T-helper 9 cell (primary cell): ENCODE measurements around the gene SLC44A1.

Experiments used
- DNase-seq: peaks from one replicate; pipeline ENCODE4 v3.0.0-alpha.2; 2020

SLC44A1 gene

GRCh38 chr9:105344283-105344682, 99.8 kb downstream of the SLC44A1 start:
- DNase-seq: no peak

DNA sequence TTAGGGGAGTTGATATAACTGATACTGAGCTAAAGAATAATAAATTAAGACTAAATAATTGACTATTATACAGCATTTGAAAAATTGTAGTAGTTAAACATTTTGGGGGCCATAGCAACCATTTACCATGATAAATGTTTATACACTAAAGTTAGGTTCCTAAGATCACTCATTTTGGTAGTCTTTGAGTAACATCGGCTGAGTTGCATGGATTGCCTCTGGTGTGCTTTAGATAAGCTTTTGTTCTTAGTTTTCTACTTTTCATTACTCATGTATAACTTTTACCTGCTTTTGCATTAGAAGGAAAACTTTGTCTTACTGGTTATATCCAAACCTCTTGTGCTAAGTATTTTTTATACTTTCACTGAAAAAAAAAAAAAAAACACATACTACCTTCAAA, 101.2 kb downstream of the SLC44A1 start:
- DNase-seq: no peak

GRCh38 chr9:105346273-105346672, 101.8 kb downstream of the SLC44A1 start:
- DNase-seq: no peak

GRCh38 chr9:105354448-105354847, 110.0 kb downstream of the SLC44A1 start:
- no peak for DNase-seq

DNA sequence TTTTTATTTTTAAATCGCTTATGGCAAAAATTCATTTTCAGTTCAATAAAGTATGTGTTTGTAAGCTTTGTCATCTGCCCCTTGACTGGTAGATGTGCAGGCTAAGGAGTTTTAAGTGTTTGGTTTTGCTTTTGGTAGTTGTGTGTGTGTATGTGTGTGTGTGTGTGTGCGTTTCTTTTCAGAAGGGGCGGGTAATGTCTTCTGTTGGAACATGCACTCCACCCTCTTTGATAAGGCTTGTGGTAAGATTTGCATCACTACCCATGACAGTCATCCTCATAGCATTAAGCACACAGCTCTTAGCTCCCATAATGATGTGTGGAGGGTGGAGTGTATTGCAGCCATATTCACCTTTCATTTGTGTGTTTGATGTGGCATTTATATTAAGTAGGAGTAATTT, 111.3 kb downstream of the SLC44A1 start:
- DNase-seq: no peak

DNA sequence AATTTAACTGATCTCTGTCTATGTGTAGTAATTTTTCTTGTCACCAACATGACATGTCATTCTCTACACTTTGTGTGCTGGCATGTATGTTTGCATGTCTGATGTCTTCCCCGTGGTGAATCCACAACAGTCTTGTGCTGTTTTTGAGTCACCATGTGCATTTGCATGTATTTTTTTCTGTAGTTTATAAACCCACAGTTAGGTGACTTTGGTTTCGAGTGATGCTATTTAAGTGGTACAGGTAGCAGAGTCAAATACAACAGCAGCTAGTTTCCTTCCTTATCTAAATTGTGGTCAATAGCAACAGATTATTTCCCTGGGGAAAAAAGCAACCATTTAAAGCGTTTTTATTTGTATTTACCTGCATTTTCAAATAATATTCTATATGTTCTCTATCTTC, 113.5 kb downstream of the SLC44A1 start:
- DNase-seq: no peak

DNA sequence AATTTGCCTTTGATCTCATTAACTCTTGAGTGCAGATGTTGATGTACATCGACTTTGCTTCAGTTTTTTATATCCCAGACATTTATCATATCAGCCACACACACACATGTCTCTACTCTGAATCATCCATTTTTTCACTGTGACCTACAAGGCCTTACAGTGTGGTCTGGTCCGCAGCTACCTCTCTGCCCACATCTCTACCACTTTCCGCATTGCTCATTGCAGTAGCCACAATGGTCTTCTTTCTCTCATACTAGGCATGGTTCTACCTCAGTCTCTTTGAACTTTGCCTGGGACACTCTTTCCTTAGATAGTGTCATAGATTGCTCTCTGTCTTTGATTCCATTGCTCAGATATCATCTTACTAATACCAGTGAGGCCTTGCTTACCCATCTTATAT, 115.4 kb downstream of the SLC44A1 start:
- no peak for DNase-seq

DNA sequence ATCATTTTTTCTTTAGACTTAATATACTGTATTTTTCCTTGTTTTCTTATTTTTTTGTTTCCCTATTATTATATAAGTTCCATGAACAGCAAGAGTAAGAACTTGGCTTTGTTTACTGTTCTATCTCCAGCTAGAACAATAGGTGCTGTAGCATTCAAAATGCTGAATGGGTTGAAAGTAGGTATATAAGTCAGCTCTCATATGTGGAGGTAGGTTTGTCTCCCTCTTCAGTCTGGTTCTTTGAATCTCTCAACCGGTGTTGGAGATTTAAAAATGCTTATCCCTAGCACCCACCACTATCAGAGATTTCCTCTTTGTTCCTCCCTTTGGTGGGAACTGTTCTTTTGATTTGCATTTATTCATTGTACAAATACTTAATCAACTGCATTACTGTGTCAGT, 115.9 kb downstream of the SLC44A1 start:
- no peak for DNase-seq

- DNase-seq: no peak
Observed at GRCh38 chr9:105361873-105362272, 117.4 kb downstream of the SLC44A1 start.

- no peak for DNase-seq
Observed at GRCh38 chr9:105362470-105362869, 118.0 kb downstream of the SLC44A1 start.

- DNase-seq: no peak
Observed at GRCh38 chr9:105363837-105364236, 119.4 kb downstream of the SLC44A1 start.

GRCh38 chr9:105369911-105370310, 125.5 kb downstream of the SLC44A1 start:
- no peak for DNase-seq

DNA sequence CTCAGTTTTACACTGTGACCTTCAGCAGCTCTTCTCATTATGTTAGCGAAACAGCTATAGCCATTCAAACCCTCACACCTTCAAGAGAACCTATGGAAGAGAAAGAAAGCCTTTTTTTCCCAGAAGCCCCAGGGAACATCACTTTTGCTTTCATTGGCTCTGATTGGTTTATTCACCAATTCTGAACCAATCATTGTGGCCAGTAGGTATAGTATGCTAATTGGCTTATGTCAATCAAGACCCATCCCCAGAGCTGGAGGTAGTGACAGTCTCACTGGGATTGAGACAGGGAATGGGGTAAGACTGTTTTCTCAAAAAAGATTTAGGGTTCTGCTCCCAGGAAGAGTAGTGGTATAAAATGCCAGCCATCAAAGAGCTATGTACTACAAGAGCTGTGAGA, 129.3 kb downstream of the SLC44A1 start:
- DNase-seq: no peak

DNA sequence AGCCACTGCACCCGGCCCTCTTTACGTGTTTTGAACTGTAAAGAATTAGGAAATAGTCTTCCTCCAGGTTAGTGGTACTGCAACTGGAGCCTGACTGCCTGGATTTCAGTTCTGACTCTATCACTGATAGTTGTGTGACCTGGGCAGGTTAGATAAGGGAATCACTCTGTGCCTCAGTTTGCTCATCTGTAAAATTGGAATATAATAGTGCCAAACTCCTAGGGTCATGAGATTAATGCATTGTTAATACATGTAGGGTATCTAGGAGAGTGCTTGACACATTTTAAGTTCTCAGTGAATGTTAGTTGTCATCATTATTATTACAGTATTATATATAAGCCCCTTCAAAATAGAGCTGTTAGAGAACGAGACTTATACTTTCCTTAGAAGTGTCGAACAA, 130.9 kb downstream of the SLC44A1 start:
- no peak for DNase-seq

GRCh38 chr9:105376893-105377292, 132.4 kb downstream of the SLC44A1 start:
- no peak for DNase-seq

GRCh38 chr9:105385381-105385985, 141.0 kb downstream of the SLC44A1 start:
- DNase-seq: no peak

DNA sequence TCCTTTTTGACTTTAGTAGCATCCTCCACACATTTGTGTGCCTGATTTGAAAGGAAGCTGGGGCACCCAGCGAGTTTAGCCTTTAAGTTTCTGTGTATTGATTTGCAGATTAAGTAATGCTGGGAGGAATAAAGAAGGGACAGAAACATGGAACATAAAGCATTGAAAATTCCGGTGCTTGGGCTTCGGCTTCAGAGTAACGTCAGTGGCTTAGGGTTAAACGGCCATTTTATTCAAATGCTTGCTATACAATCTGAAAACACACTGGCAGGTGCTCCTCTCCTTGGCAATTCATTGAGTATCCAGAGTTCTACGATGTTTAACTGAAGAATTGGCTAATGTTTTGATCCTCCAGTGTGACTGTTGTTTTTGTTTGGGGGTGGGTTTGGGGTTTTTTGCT, 145.3 kb downstream of the SLC44A1 start:
- no peak for DNase-seq

- no peak for DNase-seq
Observed at GRCh38 chr9:105390871-105391270, 146.4 kb downstream of the SLC44A1 start.

DNA sequence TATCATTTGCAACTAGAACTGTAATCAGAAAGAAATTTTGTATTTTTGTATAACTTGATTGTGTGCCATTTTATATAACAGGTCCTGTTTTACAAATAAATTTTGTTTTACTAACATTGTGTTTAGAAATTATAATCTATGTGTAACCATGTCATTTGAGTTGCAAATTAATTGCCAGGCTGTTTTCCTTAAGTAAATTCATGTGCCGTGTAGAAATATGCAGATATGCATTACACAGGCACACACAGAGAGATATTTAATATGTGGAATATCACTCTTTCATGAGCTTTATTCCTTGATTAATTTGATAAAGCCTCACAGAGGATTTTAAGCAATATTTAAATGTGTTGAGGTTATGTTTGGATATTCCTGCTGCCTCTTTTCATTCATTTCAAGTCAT, 146.8 kb downstream of the SLC44A1 start:
- DNase-seq: no peak

DNA sequence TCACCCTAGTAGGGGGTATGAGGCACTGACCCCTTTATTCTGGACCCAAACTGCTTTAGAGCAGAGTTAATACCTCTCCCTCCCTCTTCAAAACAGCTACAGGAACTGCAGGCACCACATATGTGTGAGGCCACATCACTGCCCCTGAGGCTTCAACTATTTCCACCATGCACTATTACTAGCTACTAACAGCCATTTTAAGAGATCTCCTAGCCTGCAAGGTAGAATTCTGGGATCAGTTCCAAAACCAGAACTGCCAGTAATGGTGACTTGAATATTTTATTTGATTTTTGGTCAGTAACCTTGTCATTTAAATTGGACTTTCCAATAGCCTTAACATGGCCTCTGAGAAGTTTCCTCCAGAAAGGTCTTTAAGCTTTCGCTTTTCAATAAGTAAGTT, 148.1 kb downstream of the SLC44A1 start:
- DNase-seq: no peak

- DNase-seq: no peak
Observed at GRCh38 chr9:105393576-105394344, 149.3 kb downstream of the SLC44A1 start.

GRCh38 chr9:105396441-105396840, 152.0 kb downstream of the SLC44A1 start:
- DNase-seq: no peak

DNA sequence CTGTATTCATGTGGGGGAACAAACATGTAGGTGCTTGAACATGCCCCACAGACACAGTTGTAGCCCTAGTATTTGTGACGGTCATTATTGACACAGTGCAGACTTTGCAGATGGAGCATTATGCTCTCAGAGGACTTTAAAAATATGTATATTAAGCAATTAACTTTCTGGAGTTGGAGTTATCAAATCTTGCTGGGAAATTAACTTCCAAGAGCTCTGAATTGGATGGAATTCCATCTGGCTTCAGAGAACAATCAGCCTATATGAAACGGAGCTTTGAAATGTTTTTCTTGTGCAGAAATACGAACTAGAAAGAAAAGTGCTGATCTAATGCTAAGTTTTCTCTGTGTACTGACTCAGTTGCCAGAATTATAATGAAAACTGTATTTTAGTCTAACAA, 152.4 kb downstream of the SLC44A1 start:
- DNase-seq: no peak

DNA sequence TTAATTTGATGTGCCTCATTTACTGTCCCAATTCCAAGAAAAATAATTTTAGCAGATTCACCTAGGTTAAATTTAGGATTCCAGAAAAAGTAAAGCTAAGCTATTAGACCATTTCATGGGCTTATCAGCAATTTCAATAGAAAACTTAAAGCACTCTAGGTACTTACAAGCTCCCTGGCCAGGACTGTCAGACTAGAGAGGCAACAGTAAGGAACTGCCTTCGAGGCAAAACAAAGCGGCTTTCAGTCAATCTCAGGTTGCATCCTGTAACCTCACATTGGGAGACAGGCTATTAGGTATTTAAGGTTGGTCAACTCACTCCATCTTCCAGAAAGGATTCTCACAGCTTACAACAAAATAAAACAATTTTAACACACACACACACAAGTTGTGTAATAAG, 154.7 kb downstream of the SLC44A1 start:
- DNase-seq: no peak

GRCh38 chr9:105401651-105402050, 157.2 kb downstream of the SLC44A1 start:
- DNase-seq: no peak
